ENCODE data around the gene SH3BP5.
A peak's percentile ranks its signal among the peaks of the same experiment; 100 is the strongest.

The SH3BP5 gene

GRCh38 chr3:15297608-15298350 is 34.6 kb downstream of the SH3BP5 start:
- DNase-seq = no peak

- DNase-seq = no peak
Observed at GRCh38 chr3:15295506-15295905, 36.9 kb downstream of the SH3BP5 start.

- DNase-seq = no peak
Observed at GRCh38 chr3:15294929-15295328, 37.5 kb downstream of the SH3BP5 start.

GRCh38 chr3:15292765-15293522 is 39.4 kb downstream of the SH3BP5 start:
- DNase-seq = no peak

- no peak for DNase-seq
Observed at GRCh38 chr3:15291589-15292541, 40.5 kb downstream of the SH3BP5 start.

- no peak for DNase-seq
Observed at GRCh38 chr3:15290736-15291135, 41.6 kb downstream of the SH3BP5 start.

- no peak for DNase-seq
Observed at GRCh38 chr3:15289661-15290060, 42.7 kb downstream of the SH3BP5 start.

GRCh38 chr3:15288331-15289035 is 43.9 kb downstream of the SH3BP5 start:
- no peak for DNase-seq

- DNase-seq = no peak
Observed at GRCh38 chr3:15287565-15288330, 44.6 kb downstream of the SH3BP5 start.

GRCh38 chr3:15286022-15286421 is 46.4 kb downstream of the SH3BP5 start:
- DNase-seq = no peak

GRCh38 chr3:15284121-15284889 is 48.1 kb downstream of the SH3BP5 start:
- peak in 1 of 2 experiments; percentile 16 for DNase-seq

GRCh38 chr3:15283702-15284101 is 48.7 kb downstream of the SH3BP5 start:
- no peak for DNase-seq

GRCh38 chr3:15281817-15282216 is 50.6 kb downstream of the SH3BP5 start:
- no peak for DNase-seq

GRCh38 chr3:15280853-15281532 is 51.4 kb downstream of the SH3BP5 start:
- DNase-seq = no peak

- peak in 1 of 2 experiments; percentile 5 for DNase-seq
Observed at GRCh38 chr3:15279671-15280402, 52.5 kb downstream of the SH3BP5 start.

- DNase-seq = no peak
Observed at GRCh38 chr3:15279205-15279604, 53.2 kb downstream of the SH3BP5 start.

GRCh38 chr3:15277861-15278500 is 54.4 kb downstream of the SH3BP5 start:
- no peak for DNase-seq

GRCh38 chr3:15276028-15276724 is 56.2 kb downstream of the SH3BP5 start:
- DNase-seq = no peak

All from NCI-H526 (cell line).